SK-N-SH treated with all-trans-retinoic acid at 6 μM for 48 hours (cell line): ENCODE measurements around the gene PTCH1.

Experiments
- ARNTL ChIP-seq: fragments of 450-650 bp; formaldehyde crosslinking; IDR thresholded peaks from 2 replicates; pipeline ENCODE4 v1.5.0; 2020; ENCODE audit warnings: low read depth, mild to moderate bottlenecking, moderate library complexity, borderline replicate concordance
- BACH2 ChIP-seq: fragments of 250-450 bp; sonication (Bioruptor Pico); IDR thresholded peaks from 2 replicates; pipeline ENCODE4 v1.9.0; 2021; ENCODE audit warnings: mild to moderate bottlenecking, borderline replicate concordance
- ISL1 ChIP-seq: fragments of 250-450 bp; sonication (Bioruptor Pico); IDR thresholded peaks from 2 replicates; pipeline ENCODE4 v2.1.2; 2022; ENCODE audit warnings: mild to moderate bottlenecking, moderate library complexity
- PPARA ChIP-seq: fragments of 250-450 bp; sonication (Bioruptor Pico); IDR thresholded peaks from 2 replicates; pipeline ENCODE4 v1.5.0; 2020; ENCODE audit warnings: mild to moderate bottlenecking, borderline replicate concordance
- RARB ChIP-seq: fragments of 250-450 bp; sonication (Bioruptor Pico); IDR thresholded peaks from 2 replicates; pipeline ENCODE4 v1.8.0; 2021; ENCODE audit warnings: mild to moderate bottlenecking, moderate library complexity
- ZFP3 ChIP-seq: fragments of 250-450 bp; sonication (Bioruptor Pico); IDR thresholded peaks from 2 replicates; pipeline ENCODE4 v1.5.0; 2020; ENCODE audit warnings: mild to moderate bottlenecking, moderate library complexity
- ZFP30 ChIP-seq: fragments of 450-650 bp; formaldehyde crosslinking; IDR thresholded peaks from 2 replicates; pipeline ENCODE4 v1.5.0; 2022; ENCODE audit warnings: mild to moderate bottlenecking, moderate library complexity
- ZNF565 ChIP-seq: fragments of 450-650 bp; formaldehyde crosslinking; conservative IDR thresholded peaks from 2 replicates; pipeline ENCODE4 v1.5.0; 2020; ENCODE audit warnings: low read depth, mild to moderate bottlenecking, moderate library complexity
- TF ChIP-seq, protein P1 (sequence below): fragments of 250-450 bp; sonication (Bioruptor Pico); IDR thresholded peaks from 2 replicates; pipeline ENCODE4 v1.8.0; 2020; ENCODE audit warnings: mild to moderate bottlenecking, moderate library complexity, borderline replicate concordance

DNA sequence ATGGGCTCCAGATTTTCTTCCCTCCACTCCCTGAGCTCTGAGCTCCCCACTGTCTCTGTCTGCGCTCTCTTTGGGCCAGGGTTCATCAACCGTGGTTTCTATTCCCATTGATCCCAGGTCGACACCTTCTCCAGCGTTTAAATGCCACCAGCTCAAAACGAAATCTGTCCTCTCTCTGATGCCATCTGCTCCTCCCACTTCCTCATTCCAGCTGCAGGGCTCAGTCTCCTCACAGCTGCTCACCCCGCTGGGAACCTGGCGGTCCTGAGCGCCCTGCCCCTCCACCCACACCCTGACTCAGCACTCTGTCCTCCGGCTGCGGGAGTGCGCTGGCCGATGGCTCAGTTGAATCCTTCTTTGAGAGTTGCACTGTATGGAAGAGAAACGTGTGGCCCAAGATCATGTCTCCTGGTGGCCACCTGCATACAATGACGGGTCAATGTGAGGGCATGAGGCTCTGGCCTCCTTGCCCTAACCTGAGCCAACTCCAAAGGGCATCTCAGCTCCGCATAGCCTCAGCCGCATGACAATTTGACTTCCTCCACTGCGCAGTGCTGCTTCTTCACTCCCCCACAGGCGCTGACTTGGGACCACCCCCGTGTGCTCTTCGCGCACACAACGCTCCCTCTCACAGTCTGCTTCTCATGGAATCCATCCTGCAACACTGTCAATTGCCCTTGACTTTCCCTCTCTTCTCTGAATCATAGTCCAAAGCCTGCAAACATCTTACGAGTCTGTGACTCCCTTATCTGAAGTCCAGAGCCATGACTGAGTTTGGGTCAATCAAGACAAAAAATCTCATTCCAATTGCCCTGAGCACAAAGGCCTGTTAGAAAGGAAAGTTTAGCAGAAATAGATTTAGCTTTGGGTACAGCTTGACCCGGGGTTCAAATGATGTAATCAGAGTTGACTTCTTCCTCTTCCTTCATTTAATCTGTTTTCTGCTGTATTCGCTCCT lies 82.4 kb downstream of the PTCH1 start:
- TF ChIP-seq ZNF565 (CRISPR knock-in tag) (no peak), PPARA (no peak), ARNTL (no peak), ZFP3 (no peak), ISL1 (no peak), ZFP30 (no peak), BACH2 (no peak), RARB (CRISPR knock-in tag) (no peak)
- TF ChIP-seq, protein P1, sequence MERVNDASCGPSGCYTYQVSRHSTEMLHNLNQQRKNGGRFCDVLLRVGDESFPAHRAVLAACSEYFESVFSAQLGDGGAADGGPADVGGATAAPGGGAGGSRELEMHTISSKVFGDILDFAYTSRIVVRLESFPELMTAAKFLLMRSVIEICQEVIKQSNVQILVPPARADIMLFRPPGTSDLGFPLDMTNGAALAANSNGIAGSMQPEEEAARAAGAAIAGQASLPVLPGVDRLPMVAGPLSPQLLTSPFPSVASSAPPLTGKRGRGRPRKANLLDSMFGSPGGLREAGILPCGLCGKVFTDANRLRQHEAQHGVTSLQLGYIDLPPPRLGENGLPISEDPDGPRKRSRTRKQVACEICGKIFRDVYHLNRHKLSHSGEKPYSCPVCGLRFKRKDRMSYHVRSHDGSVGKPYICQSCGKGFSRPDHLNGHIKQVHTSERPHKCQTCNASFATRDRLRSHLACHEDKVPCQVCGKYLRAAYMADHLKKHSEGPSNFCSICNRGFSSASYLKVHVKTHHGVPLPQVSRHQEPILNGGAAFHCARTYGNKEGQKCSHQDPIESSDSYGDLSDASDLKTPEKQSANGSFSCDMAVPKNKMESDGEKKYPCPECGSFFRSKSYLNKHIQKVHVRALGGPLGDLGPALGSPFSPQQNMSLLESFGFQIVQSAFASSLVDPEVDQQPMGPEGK (CRISPR knock-in tag): no peak
